GM21723 (cell line): ENCODE data around the gene NFE2L2.
"Not testable (repeated sequence)": the region's sequence is repeated elsewhere in the genome, so short reads cannot be mapped to it uniquely, and the experiment has no call there.

Source experiments
- ATAC-seq: cut with Tn5 transposase; IDR thresholded peaks from one replicate; pipeline ENCODE4 v1.9.1; 2021; ENCODE audit warnings: mild to moderate bottlenecking, moderate library complexity; ENCODE audit not compliant: unreplicated experiment

NFE2L2 gene

DNA sequence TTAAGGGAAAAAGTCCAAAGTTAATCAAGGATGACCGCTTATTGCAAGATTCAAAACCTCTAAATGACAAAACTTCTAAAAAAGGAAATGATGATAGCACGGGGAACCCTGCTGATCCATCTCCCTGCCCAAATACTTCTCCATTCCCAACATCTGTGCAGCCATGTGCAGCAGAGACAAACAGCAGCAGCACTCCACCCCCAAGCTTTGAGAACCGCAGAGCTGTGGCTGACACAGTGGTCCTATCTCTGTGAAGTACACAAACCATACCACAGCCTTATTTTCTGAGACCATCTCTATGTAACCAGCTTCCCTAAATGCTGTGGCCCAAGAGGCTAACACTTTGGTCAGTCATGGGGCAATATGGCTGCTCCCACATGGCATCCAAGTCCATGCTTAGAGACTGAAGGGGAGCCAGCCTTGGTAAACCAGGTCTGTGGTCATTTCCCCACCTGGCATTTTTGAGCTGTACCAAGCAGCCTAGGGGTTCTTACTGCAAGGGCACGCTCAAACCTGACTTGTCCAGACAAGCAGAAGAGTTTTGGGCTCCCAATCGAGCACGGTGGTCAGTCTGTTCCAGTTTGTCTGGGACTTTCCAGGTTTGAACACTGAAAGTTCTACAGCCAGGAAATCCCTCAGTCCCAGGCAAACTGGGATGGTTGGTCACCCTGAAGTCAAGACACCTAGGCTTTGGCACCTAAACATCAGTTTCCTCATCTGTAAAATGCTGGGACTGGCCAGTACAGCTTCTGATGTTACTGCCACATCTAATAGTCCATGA, 17.1 kb upstream of the NFE2L2 start:
- ATAC-seq, result peak; percentile 63

DNA sequence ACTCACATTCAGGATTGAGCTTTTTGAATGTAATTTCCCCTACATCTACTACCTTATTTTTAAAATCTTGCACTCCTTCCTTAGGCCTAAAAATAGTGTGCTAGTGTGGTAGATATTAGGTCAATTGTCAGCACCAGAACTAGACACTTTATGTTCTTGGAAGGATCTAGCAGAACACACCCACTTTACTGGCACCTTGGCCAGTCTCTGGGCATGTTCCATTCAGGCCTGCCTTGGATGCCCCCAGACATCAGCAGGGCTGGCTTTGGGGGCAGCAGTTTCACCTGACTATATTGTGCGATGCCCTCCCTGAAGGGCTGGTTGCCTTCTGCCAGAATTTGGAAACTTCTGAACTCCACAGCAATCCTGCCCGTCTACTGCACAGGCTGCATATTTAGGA, 15.3 kb upstream of the NFE2L2 start:
- ATAC-seq, result no peak

DNA sequence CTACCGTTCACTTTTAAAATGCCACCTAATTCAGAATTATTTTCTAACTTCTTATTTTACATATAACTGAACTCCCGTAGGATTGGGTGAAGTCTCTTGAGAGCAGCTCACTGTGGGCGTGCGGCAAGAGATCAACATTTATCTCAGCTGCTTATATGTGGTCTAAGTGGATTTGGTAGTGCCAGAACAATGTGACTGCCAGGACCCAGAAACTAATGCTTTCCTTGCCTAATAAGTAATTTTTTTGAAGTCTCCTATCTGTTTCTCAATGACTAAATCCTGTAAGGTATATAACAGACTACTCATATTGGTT, 11.2 kb upstream of the NFE2L2 start:
- ATAC-seq, result no peak

DNA sequence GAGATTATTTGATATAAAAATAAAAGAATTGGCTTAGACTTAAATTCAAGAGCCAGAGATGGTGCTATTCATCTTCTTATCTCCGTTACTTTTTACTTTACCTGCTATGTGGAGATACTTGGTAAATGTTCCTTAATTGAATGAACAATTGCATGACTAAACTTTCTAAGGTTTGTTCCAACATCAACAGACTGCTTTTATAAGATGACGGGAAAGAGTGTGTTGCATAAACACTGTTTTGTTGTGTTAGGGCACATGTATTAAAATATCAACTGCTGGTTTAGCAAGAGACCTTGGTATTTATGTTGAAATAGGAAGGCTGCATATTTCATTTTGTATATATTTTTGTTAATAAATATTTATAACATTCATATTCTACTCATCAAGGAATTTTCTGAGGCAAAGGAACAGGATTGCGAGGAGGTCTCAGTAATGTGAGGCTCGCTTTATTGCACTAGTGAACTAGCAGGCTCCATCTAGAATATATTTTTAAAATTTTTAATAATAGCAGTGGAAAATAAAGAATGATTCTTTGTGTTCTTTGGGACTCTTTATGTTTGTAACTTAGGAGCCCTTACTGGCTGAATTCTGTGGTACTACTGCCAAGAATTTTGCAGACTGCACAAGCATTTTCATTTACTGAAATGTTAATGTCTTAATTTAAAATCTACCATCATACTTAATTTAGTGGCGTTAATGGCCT, 10.7 kb upstream of the NFE2L2 start:
- ATAC-seq, result no peak

DNA sequence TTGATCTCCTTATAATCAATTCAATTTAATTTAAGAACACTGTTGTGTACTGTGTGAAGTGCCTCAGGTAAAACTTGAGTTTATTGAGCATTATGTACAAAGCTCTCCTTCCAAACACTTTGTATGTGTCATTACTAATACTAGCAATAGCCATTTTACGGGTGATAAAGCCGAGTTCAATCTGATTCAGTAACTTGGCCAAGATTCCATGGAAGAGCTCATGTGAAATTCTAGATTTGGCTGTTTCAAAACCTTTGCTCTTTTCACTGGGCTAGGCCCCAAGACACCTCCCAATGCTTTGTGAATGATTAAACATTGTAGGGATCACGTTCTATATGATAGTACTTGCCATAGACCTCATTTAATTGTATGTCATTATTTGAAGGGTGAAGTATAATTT, 8.9 kb upstream of the NFE2L2 start:
- ATAC-seq, result no peak

DNA sequence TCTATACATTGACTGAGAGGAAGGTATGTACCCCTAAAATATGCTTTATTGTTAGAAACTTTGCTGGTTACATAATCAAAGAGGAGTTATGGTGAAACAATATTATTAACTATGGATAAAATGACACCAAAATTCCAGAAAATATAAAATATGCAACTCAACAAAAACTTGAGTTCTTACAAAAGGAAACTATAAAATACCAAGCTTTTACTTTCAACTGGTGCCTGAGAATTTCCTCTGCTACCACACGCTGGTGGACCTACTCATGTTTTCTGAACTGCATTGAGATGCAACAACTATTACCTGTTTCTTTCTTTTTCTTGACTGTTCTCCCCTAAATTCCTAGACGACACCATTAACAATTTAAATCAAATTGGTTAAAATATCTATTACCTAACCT, 8.2 kb upstream of the NFE2L2 start:
- no peak for ATAC-seq

DNA sequence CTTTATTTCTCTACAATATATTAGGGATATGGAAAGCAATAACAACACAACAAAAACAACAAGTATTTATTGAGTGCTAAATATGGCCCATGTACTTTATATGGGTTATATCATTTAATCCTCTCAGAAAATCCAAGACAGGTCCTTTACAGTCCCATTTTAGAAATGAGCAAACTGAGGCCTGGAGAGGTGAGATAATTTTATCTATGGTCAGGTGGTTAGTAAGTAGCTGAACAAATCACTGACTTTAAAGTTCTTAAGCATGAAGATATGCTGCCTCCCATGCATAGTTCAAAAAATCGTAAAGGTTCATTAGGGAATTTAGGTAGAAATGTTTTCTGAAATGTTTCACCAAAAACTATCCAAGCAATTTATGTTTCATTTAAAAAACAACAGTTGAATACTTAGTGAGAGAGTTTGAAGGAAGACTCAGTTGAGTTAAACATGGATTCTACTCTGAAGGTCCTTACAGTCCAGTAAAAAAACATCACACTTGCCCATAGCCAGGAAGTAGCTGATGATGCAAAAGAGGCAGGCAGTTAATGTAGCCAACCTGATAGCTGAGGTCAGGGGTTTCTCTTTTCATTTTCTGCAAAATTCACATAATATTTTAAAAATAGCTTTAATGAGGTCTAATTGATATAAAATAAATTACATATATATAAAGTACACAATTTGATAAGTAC, 7.6 kb upstream of the NFE2L2 start:
- no peak for ATAC-seq

DNA sequence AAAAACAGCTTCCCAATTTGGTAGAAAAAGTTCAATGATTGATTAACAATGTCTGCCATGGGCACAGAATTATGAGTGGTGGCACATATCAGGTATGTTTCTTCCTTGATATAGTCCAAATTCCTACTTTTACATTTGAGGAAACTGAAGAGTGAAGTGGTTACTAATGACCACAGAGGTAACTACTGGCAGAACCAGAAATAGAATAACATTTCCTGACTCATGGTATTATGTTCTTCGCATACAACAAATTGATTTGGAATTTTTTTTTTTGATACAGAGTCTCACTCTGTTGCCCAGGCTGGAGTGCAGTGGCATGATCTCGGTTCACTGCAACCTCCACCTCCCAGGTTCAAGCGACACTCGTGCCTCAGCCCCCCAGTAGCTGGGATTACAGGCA, 6.0 kb upstream of the NFE2L2 start:
- no peak for ATAC-seq

DNA sequence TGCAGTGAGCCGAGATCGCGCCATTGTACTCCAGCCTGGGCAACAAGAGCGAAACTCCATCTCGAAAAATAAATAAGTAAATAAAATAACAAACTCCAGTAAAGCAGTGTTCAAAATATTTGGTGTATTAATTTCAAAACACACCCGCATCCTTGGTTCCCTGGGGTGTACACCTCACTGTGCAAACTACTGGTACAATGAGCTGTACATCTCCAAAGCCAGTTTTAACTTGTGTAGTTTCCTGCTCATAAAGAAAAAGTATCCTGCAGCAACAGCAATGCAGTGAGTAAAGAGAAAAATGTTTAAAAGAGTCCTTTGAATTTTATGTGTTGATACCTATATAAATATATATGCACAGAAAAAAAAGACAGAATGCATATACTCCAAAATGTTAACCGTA, 4.4 kb upstream of the NFE2L2 start:
- ATAC-seq, result no peak

DNA sequence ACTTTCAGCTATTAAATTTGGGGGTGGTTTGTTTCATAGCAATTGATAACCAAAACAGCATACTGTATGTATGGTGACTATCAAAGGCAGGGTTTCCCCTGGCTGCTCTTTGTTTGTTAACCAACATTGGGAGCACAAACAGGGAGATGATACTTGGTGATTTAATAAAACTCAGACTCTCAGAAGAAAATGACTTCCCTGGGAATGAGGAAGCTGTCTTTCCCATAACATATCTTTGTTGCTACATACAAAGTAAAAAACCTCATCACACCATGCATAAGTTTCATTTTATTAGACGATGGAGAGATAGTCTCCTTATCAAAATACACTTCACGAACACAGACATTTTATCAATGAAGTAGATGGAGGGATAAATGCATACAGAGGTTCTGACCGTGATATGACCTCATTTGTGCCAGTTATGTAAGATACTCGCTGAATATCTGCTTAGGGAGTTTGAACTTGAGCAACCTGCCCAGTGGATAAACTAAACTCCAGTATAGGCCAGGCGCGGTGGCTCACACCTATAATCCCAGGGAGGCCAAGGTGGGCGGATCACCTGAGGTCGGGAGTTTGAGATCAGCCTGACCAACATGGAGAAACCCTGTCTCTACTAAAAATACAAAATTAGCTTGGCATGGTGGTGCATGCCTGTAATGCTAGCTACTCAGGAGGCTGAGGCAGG, 3.8 kb upstream of the NFE2L2 start:
- no peak for ATAC-seq

DNA sequence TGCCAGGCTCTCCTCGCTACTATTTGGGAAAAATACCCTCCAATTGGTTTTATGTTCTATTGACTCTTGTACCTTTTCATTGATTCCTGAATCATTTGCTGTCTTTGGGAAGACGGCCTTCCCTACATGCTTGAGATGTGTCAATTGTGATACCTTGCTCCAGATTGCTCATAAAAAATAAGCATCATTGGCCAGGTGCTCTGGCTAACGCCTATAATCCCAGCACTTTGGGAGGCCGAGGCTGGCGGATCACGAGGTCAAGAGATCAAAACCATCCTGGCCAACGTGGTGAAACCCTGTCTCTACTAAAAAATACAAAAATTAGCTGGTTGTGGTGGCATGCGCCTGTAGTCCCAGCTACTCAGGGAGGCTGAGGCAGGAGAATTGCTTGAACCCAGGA, 2.4 kb upstream of the NFE2L2 start:
- ATAC-seq, result not testable (repeated sequence)

DNA sequence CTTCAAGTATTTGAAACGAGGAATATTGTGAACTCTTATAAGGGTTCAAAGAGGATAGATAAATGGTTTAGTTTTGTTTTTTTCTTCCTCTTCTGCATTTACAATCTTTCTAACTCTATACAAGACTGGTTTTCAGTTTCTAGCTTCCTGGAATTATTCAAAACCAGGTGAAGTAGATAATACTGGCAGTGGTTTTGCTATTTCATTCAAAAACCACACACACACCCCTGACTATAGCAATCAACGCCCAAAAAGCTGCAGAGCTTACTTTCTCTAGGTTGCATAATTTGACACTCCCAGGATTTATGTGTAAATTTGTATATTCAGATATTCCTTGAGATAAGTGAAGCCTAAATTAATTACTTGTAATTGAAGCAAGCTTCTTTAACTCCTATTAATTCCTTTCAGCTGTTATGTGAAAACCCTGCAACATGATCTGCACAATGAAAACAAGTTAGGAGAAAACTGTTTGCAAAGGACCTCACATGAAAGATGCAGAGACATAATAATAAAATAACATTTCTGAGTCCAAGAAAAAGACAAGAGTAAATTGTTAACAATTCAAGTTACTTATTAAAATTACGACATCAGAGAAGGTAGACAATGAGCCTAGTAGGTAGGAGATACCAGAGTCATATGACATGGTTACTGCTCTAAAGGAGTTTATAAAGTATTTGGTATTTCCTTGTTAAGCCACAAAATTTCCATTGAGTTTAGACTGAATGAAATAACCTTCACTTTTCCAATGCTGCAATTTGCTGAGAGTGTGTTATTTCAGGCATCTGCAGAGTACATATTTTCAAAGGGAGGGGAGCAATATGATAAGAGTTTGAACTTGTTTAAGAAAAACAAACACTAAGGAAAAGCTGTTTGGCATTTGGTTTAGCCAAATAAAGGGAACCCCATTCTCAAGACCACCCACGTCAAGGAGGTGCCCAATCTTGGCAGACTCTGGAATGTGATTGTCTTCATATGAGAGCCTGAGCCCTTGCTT, 1.6 kb upstream of the NFE2L2 start:
- no peak for ATAC-seq

DNA sequence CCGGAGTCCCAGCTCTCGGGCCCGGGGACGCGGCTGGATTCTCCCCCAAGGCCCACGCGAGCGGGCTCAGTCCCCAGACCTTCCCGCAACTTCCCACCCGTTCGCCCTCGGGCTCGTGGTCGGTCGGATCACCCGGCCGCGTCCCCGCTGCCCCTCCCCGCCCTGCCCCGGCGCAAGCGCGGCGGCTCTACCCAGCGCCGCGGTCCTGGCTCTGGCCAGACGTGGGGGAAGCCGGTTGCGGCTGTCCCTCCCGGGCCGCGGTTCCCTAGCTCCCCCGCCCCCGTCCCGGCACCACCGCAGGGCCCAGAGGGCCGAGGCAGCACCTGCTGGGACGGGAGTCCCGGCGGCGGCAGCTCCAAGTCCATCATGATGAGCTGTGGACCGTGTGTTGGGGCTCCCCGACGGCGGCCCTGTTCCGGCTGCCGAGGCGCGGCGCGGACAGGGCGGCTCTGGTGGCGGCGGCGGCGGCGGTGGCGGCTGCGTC, 276 bp downstream of the NFE2L2 start:
- no peak for ATAC-seq

DNA sequence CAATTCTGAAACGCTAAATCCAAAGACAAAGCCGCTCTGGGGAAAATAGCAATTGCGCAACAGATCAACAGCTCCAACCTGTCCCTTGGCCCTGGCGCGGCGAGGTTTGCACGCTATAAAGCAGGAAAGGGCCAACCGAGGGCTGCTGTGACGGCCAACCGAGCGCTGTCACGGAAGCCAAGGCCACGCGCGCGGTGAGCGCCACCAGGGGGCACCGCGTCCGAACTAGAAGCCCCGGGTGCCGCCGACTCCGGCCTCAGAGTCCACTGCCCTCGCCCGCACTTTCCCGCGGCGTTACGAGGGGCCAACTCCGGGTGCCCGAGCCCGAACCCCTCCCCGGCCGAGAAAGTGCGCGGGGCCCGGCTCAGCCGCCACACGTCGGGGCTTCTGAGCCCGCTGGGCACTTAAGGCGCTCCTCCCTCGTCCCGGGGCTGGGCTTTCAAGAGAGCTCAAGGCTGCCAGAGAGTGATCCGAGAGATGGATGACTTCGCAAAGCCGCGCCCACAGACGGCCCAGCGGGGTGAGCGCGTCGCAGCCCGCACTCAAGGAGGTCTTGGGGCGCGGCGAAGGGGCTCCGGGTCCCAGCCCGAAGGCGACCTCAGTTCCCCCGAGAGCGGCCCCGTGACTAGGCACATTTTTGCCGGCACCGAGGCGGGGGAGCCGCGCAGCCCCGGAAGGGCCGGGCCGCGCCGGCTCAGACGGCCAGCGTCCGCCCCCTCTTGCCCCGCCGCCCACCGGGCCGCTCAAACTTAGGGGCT, 897 bp downstream of the NFE2L2 start:
- peak; percentile 52 for ATAC-seq

DNA sequence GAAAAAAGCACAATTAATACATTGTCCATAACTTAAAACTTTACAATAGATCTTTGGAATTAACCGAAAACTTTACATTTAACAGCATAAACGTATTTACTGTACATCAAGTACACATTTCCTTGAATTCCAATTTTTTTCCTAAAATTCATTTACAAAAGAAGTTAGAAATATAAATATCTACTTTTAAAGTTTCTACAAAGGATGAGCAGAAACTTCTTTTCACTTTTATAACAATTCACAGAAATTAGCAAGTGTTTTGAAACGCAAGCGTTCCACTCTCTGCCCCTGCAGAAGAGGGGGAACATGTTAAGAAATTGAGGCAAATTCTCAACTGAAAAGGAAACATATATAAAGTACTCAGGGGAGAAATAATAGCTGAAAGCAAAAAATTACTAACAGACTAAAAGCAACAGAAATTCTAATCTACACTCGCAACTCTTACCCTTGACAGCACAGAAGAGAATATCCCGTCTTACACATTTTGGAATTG, 1.5 kb downstream of the NFE2L2 start:
- no peak for ATAC-seq

DNA sequence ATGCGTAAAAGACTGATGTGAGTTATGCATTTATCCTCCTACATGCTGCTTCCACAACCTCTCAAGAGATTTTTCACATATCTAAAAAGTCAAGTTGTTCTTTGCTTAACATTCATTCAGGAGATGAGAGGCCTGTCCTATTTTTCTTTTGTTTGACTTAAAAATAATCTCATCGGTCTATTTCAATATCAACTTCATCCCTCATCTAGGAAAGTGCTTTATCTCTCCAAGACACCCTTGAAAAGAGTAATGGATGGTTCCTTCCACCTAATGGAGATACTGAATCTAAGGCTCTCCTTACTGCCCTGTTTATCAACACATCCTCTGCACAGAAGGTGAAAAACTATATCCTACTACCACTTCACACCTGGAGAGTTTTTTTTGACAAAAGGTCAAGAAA, 2.4 kb downstream of the NFE2L2 start:
- ATAC-seq, result no peak

DNA sequence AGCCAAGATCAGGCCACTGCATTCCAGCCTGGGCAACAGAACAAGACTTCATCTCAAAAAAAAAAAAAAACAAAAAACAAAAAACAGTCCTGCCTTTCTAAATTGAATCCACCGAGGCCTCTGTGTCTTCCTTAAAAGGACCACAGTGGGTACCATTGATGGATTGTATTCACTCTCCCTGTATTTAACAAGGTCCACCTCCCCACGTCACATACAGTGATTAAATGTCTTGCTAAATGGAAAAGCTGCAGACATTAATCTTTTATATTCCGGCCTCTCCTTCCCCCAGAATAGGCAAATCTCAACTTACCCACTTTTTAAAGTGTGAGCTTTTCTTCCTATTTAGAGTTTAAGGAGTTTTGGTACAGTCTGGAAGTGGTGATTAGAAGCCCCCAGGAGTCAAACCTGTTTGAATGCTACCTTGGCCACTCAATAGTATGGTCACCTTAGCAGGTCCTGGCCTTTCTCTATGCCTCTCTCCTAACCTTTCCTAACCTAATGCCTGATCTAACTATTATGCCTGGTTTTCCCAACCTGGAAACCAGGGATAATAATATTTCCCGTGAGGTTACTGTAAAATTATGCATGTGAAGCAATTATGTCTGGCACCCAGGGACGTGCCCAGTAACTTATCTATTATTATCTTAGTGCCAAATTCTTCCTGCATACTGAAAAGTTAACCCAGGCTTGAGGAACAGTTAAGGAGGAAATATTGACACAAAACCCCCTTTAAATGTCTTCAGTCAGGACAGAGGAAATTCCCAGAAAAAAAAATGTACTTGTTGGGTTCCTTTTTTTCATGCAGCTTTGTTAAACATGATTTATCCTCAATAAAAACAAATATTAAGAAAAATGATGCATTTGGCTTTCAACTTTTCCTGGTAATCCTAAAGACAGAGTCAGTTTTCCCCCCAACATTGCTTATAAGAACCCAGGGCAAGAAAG, 3.1 kb downstream of the NFE2L2 start:
- ATAC-seq, result no peak

DNA sequence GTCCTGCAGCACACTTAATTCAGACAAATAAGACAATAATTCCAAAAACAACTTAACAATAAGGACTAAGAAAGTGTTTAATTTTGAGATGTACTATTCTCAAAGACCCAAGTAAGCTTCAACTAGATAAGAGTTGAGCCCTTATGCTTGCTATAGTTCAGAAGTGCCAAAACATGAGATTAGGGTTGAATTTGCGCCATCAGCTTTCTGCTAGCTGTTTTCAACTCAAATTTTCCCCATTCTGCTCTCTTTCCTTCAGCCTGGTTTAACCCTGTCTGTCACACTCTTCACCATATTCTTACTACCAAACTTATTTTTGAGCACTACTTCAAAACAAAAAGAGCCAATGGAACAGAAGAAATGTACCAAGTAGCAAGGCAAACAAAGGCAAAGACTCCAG, 4.1 kb downstream of the NFE2L2 start:
- no peak for ATAC-seq
